K562 (cell line): ENCODE data around the gene SLC25A31. TPM values are rescaled to one million over a fixed set of nuclear protein-coding genes. Genes with fewer than 3 reads are reported as not detected.

Experiments
- ATAC-seq: fragments of 200-7000 bp; cut with Tn5 transposase; 3 replicates; pipeline ENCODE4 v1.9.1; 2020; ENCODE audit warnings: moderate library complexity
- BruUV-seq: library from RNA; stranded (reverse); fragments of 400-500 nt; replicated peaks from 2 replicates; lab custom pipeline; 2021; lab: Mats Ljungman, UMichigan
- CTCF ChIA-PET: fragments of 300-600 bp; formaldehyde crosslinking; extraction: SDS; loops from one replicate; lab custom pipeline; 2021; ENCODE audit warnings: low intra/inter-chr PET ratio; lab: Yijun Ruan, JAX
- POLR2A ChIA-PET: fragments of 300-600, 350-650 bp; sonication (Branson Sonifier 250); formaldehyde crosslinking; extraction: SDS; loops from one replicate; lab custom pipeline; 2021; ENCODE audit warnings: antibody characterized with exemption, inconsistent platforms; lab: Yijun Ruan, JAX
- DNase-seq, 4 experiments: peaks; one replicate each; pipeline versions ENCODE4 v3.0.0 to v3.0.0-alpha.2; 2011 to 2018; ENCODE audit warnings: low spot score in 3 of 4, mixed read lengths in 3 of 4; ENCODE audit errors: extremely low read depth in 1 of 4
- FAIRE-seq: peaks from 2 replicates; lab custom pipeline; 2011; peaks lifted over from hg19 to GRCh38; lab: Jason Lieb, UNC
- H2AFZ ChIP-seq: 2 replicates; pipeline ENCODE4 v1.6.0; 2011; ENCODE audit warnings: low read depth, low read length, control low read depth, inconsistent platforms
- H3K27ac ChIP-seq: fragments of 200-600 bp; 3 replicates; pipeline ENCODE4 v1.8.0; 2011; ENCODE audit warnings: low read depth, mild to moderate bottlenecking, control low read depth, inconsistent platforms, low read length, moderate library complexity, mixed read lengths; ENCODE audit errors: extremely low read depth
- H3K27me3 ChIP-seq, 2 experiments: fragments of 300-600 bp in 1 of 2; 2 replicates in 1 of 2; 3 replicates in 1 of 2; pipeline versions ENCODE4 v1.6.0 to v1.8.0; 2011; ENCODE audit warnings: inconsistent platforms in 2 of 2, low read length in 2 of 2, mild to moderate bottlenecking in 1 of 2, mixed read lengths in 1 of 2, moderate library complexity in 1 of 2; ENCODE audit not compliant: control insufficient read depth in 2 of 2, insufficient read depth in 2 of 2
- H3K36me3 ChIP-seq: fragments of 300-600 bp; 3 replicates; pipeline ENCODE4 v1.8.0; 2011; ENCODE audit warnings: mild to moderate bottlenecking, low read length, inconsistent platforms; ENCODE audit not compliant: control insufficient read depth, insufficient read depth
- H3K4me1 ChIP-seq, 2 experiments: fragments of 200-600 bp in 1 of 2; replicated peaks in 1 of 2; 2 replicates in 1 of 2; 3 replicates in 1 of 2; pipeline versions ENCODE4 v1.5.1 to v1.8.0; 2011; ENCODE audit warnings: inconsistent platforms in 2 of 2, low read length in 2 of 2, mild to moderate bottlenecking in 1 of 2, mixed read lengths in 1 of 2, moderate library complexity in 1 of 2; ENCODE audit not compliant: control insufficient read depth in 2 of 2, insufficient read depth in 2 of 2
- H3K4me2 ChIP-seq: 2 replicates; pipeline ENCODE4 v1.6.1; 2011; ENCODE audit warnings: low read length, control low read depth, inconsistent platforms, mixed read lengths; ENCODE audit not compliant: insufficient read depth
- H3K4me3 ChIP-seq: fragments of 200-600 bp; sonication (generic), shearing (Covaris generic); 2 replicates; pipeline ENCODE4 v1.5.1; 2016; ENCODE audit warnings: control low read depth, inconsistent platforms
- H3K79me2 ChIP-seq: fragments of 200-600 bp; 3 replicates; pipeline ENCODE4 v1.8.0; 2011; ENCODE audit warnings: low read length, inconsistent platforms; ENCODE audit not compliant: control insufficient read depth, insufficient read depth
- H3K9ac ChIP-seq, 2 experiments: 2 replicates each; pipeline versions ENCODE4 v1.6.0 to v1.6.1; 2011; ENCODE audit warnings: low read depth in 2 of 2, low read length in 2 of 2, control low read depth in 1 of 2, inconsistent platforms in 1 of 2, mild to moderate bottlenecking in 1 of 2, mixed read lengths in 1 of 2; ENCODE audit not compliant: insufficient read depth in 1 of 2
- H3K9me1 ChIP-seq: one replicate; pipeline ENCODE4 v1.6.0; 2011; ENCODE audit warnings: inconsistent platforms, mild to moderate bottlenecking, low read length, moderate library complexity; ENCODE audit not compliant: control insufficient read depth, insufficient read depth
- H3K9me3 ChIP-seq: replicated peaks from 2 replicates; pipeline ENCODE4 v1.5.1; 2011; ENCODE audit warnings: low read depth, low read length, inconsistent platforms; ENCODE audit not compliant: control insufficient read depth, insufficient read depth
- H4K20me1 ChIP-seq: replicated peaks from 2 replicates; pipeline ENCODE4 v1.6.1; 2011; ENCODE audit warnings: low read length, inconsistent platforms, mixed read lengths; ENCODE audit not compliant: control insufficient read depth, insufficient read depth
- DPF2 ChIP-seq: fragments of 450-650 bp; IDR thresholded peaks from 2 replicates; pipeline ENCODE4 v1.6.1; 2016
- ELF4 ChIP-seq: fragments of 450-650 bp; formaldehyde crosslinking; IDR thresholded peaks from 2 replicates; pipeline ENCODE4 v1.4.0; 2022; ENCODE audit warnings: missing genetic modification characterization
- ESRRA ChIP-seq: fragments of 450-650 bp; IDR thresholded peaks from 2 replicates; pipeline ENCODE4 v1.6.1; 2014; ENCODE audit warnings: low read depth, mild to moderate bottlenecking, moderate library complexity, borderline replicate concordance
- HSF4 ChIP-seq: fragments of 250-450 bp; sonication (Bioruptor Pico); IDR thresholded peaks from 2 replicates; pipeline ENCODE4 v2.1.2; 2022; ENCODE audit warnings: mild to moderate bottlenecking, moderate library complexity, borderline replicate concordance
- JUN ChIP-seq, 2 experiments: sonication (generic) in 1 of 2; formaldehyde crosslinking in 1 of 2; IDR thresholded peaks; 2 replicates each; pipeline versions ENCODE4 v1.6.1 to v1.8.0; 2012 to 2022; ENCODE audit warnings: borderline replicate concordance in 2 of 2, mild to moderate bottlenecking in 2 of 2, improper control_type of control experiment in 1 of 2, low read depth in 1 of 2, low read length in 1 of 2, missing genetic modification reagents in 1 of 2
- KLF6 ChIP-seq: fragments of 250-450 bp; sonication (Bioruptor Pico); IDR thresholded peaks from 2 replicates; pipeline ENCODE4 v1.4.0; 2020; ENCODE audit warnings: mild to moderate bottlenecking, moderate library complexity, borderline replicate concordance
- NELFE ChIP-seq: IDR thresholded peaks from 2 replicates; pipeline ENCODE4 v1.6.1; 2011; ENCODE audit warnings: mild to moderate bottlenecking; ENCODE audit not compliant: insufficient read depth, insufficient read length
- NFIC ChIP-seq: fragments of 450-650 bp; IDR thresholded peaks from 2 replicates; pipeline ENCODE4 v1.6.1; 2017; ENCODE audit warnings: mild to moderate bottlenecking, inconsistent platforms
- NFIX ChIP-seq: fragments of 250-450 bp; sonication (Bioruptor Pico); IDR thresholded peaks from 2 replicates; pipeline ENCODE4 v1.4.0; 2020; ENCODE audit warnings: low read depth, mild to moderate bottlenecking, moderate library complexity
- PHF21A ChIP-seq: fragments of 450-650 bp; IDR thresholded peaks from 2 replicates; pipeline ENCODE4 v1.6.1; 2017; ENCODE audit warnings: low read depth, borderline replicate concordance
- PTRF ChIP-seq: fragments of 450-650 bp; IDR thresholded peaks from 2 replicates; pipeline ENCODE4 v1.6.1; 2016; ENCODE audit warnings: mild to moderate bottlenecking, missing genetic modification characterization, missing compliant biosample characterization
- SMAD1 ChIP-seq: fragments of 150-350 bp; IDR thresholded peaks from 2 replicates; pipeline ENCODE4 v1.6.1; 2014; ENCODE audit warnings: low read length, low read depth; ENCODE audit not compliant: partially characterized antibody
- SMAD4 ChIP-seq: fragments of 250-450 bp; sonication (Bioruptor Pico); conservative IDR thresholded peaks from 2 replicates; pipeline ENCODE4 v1.8.0; 2021; ENCODE audit warnings: inconsistent platforms, mild to moderate bottlenecking, moderate library complexity
- SP2 ChIP-seq: IDR thresholded peaks from 2 replicates; pipeline ENCODE4 v1.6.1; 2011; ENCODE audit warnings: mild to moderate bottlenecking, low read depth, low read length, moderate library complexity; ENCODE audit not compliant: poor library complexity, severe bottlenecking; ENCODE audit errors: extremely low read depth
- SRF ChIP-seq, 2 experiments: fragments of 250-450, 450-650 bp in 1 of 2; sonication (Bioruptor Pico) in 1 of 2; sonication (generic) in 1 of 2; formaldehyde crosslinking; IDR thresholded peaks; 2 replicates each; pipeline versions ENCODE4 v1.5.0 to v1.5.1; 2020 to 2022; ENCODE audit warnings: mild to moderate bottlenecking in 1 of 2, missing genetic modification reagents in 1 of 2
- STAT5A ChIP-seq: IDR thresholded peaks from 2 replicates; pipeline ENCODE4 v1.6.1; 2012; ENCODE audit warnings: low read length, inconsistent platforms, borderline replicate concordance
- TARDBP ChIP-seq: fragments of 450-650 bp; IDR thresholded peaks from 2 replicates; pipeline ENCODE4 v1.6.1; 2016
- ZBTB34 ChIP-seq: fragments of 250-450 bp; sonication (Bioruptor Pico); IDR thresholded peaks from 2 replicates; pipeline ENCODE4 v1.8.0; 2021; ENCODE audit warnings: mild to moderate bottlenecking, moderate library complexity
- ZFX ChIP-seq: sonication (generic); formaldehyde crosslinking; IDR thresholded peaks from 2 replicates; pipeline ENCODE4 v1.8.0; 2022; ENCODE audit warnings: mild to moderate bottlenecking, missing genetic modification reagents, moderate library complexity
- ZKSCAN3 ChIP-seq: fragments of 250-450 bp; sonication (Bioruptor Pico); IDR thresholded peaks from 2 replicates; pipeline ENCODE4 v1.4.0; 2020
- ZNF224 ChIP-seq: sonication (generic); formaldehyde crosslinking; IDR thresholded peaks from 2 replicates; pipeline ENCODE4 v1.8.0; 2022; ENCODE audit warnings: mild to moderate bottlenecking, missing genetic modification reagents
- ZNF253 ChIP-seq: fragments of 250-450 bp; sonication (Bioruptor Pico); conservative IDR thresholded peaks from 2 replicates; pipeline ENCODE4 v1.6.1; 2021; ENCODE audit warnings: mild to moderate bottlenecking
- WGBS: fragments of 100-300 bp; shearing (Covaris generic); methylation state at CpG from one replicate; pipeline ENCODE4 v1.1.6; 2016; ENCODE audit warnings: low coverage, mixed read lengths; ENCODE audit not compliant: insufficient coverage; ENCODE audit errors: missing lambda C conversion rate; 5-methylcytosine and 5-hydroxymethylcytosine counted together
- in situ Hi-C: fragments of 300-500 bp; cut with MboI; formaldehyde crosslinking; loops from 4 replicates; pipeline ENCODE4 v1.15.0; 2018; ENCODE audit warnings: inconsistent platforms, mixed read lengths
- intact Hi-C: fragments of 100-400 bp; cut with micrococcal nuclease; formaldehyde crosslinking; loops from 2 replicates; pipeline ENCODE4 v1.14.2; 2022
- polyA plus RNA-seq, 8 experiments: library from polyadenylated mRNA; depleted of rRNA in 4 of 8; stranded (reverse) in 5 of 8; unstranded in 3 of 8; fragments of >200 nt; fragmentation: Nextera tagmentation in 2 of 8; fragmentation: Illumina TruSeq in 1 of 8; extraction: Ambion mirVana in 2 of 8; extraction: Trizol in 1 of 8; gene quantifications; 2 replicates each; pipeline versions ENCODE4 v1.2.1 to v1.2.3, GENCODE V29; 2011 to 2014; ENCODE audit warnings: inconsistent platforms in 1 of 8, missing spikeins in 1 of 8
- total RNA-seq, 7 experiments: library from RNA; depleted of rRNA in 6 of 7; stranded (reverse); fragments of >200 nt in 6 of 7; fragmentation: Illumina TruSeq in 2 of 7; extraction: Trizol in 2 of 7; gene quantifications; 2 replicates each; pipeline versions ENCODE4 v1.2.1 to v1.2.3, GENCODE V29; 2011 to 2021; ENCODE audit warnings: low replicate concordance in 1 of 7
- TF ChIP-seq, protein P1 (sequence below): fragments of 450-650 bp; formaldehyde crosslinking; IDR thresholded peaks from 2 replicates; pipeline ENCODE4 v1.4.0; 2022; ENCODE audit warnings: missing genetic modification characterization

SLC25A31 gene
- total and polyA plus RNA-seq, 9 of the 15 experiments (the other 6 are each of a cell fraction or from before 2014, with no cell fraction given): 0.07 TPM; not detected in 8

GRCh38 chr4:127791391-127791790, 61.2 kb downstream of the SLC25A31 start (continued):
- no peak for TF ChIP-seq NFIX
- no peak for TF ChIP-seq ZKSCAN3 (CRISPR knock-in tag)
- TF ChIP-seq HSF4: no peak
- TF ChIP-seq ZNF224 (CRISPR knock-in tag): no peak
- no peak for TF ChIP-seq SRF (CRISPR knock-in tag; IDR thresholded peaks at IDR 0.05)
- no peak for TF ChIP-seq ELF4 (CRISPR knock-in tag)
- TF ChIP-seq JUN (IDR thresholded peaks at IDR 0.05; ENCODE audit: borderline replicate concordance, low read depth, low read length): no peak
- no peak for TF ChIP-seq JUN (CRISPR knock-in tag; IDR thresholded peaks at IDR 0.05; ENCODE audit: borderline replicate concordance)
- no peak for TF ChIP-seq DPF2
- no peak for TF ChIP-seq ZNF253
- no peak for TF ChIP-seq ESRRA
- TF ChIP-seq SP2: no peak
- no peak for TF ChIP-seq KLF6
- TF ChIP-seq STAT5A: no peak
- TF ChIP-seq NELFE: no peak

DNA sequence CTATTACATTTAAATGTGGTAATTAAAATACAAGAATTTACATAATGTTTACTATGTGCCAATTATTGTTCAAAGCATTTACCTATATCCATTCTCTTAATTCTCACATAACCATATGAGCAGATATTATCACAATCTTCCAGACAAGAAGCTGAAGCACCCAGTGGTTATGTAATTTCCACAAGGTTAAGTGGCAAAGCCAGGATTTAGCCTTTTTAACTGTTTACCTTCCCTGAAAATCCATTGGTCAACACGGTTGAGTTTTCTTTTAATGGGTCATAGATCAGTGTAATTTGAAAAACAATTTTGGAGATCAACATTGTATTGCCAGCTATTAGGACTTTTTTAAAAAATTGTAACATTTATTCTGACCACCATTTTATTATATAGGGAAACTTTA, 63.3 kb downstream of the SLC25A31 start:
- no TSS peak for BruUV-seq
- intact Hi-C loops (no loop called here), in situ Hi-C loops (no loop called here)
- Histone ChIP-seq H3K4me1 (no peaks in the 10 kb centered on the region), H3K36me3 (peaks cover 21% of the 10 kb centered on the region; the same call in 2 of the 3 replicates), H3K79me2 (peaks cover 48% of the 10 kb centered on the region), H3K27ac (no peak overlapping the region), H3K9ac (no peak overlapping the region), H3K4me2 (no peak overlapping the region), H3K9me3 (no peaks in the 10 kb centered on the region), H4K20me1 (0 out of 2 replicates have a peak, but pooled peaks cover 3% of the 10 kb centered on the region), H3K4me3 (no peak overlapping the region), H2AFZ (no peak overlapping the region), H3K9me1 (no peaks in the 10 kb centered on the region), H3K27me3 (no peaks in the 10 kb centered on the region)
- DNase-seq (no peak), ATAC-seq (no peak), FAIRE-seq (no peak)
- POLR2A ChIA-PET: interaction anchor here (1.6 kb wide), 1 partner anchor 11 kb away, joined by 5 read pairs; no protein-coding TSS in a partner anchor
- WGBS: 17% methylated on average over 1 of the region's 1 CpG
- CTCF ChIA-PET: no interaction called here
- TF ChIP-seq PHF21A: no peak
- TF ChIP-seq ZBTB34 (CRISPR knock-in tag): no peak
- no peak for TF ChIP-seq SMAD4 (CRISPR knock-in tag)
- no peak for TF ChIP-seq PTRF (tag)
- no peak for TF ChIP-seq SMAD1
- no peak for TF ChIP-seq NFIC
- no peak for TF ChIP-seq ZFX (CRISPR knock-in tag)
- TF ChIP-seq, protein P1, sequence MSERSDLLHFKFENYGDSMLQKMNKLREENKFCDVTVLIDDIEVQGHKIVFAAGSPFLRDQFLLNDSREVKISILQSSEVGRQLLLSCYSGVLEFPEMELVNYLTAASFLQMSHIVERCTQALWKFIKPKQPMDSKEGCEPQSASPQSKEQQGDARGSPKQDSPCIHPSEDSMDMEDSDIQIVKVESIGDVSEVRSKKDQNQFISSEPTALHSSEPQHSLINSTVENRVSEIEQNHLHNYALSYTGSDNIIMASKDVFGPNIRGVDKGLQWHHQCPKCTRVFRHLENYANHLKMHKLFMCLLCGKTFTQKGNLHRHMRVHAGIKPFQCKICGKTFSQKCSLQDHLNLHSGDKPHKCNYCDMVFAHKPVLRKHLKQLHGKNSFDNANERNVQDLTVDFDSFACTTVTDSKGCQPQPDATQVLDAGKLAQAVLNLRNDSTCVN (CRISPR knock-in tag): no peak
- TF ChIP-seq TARDBP: no peak
